Activated T-helper 17 cell treated with anti-CD3 and anti-CD28 coated beads, Interleukin-2, amount 50 U/mL, for 72 hours (primary cell): ENCODE results near the gene CROCC2. TPM values are rescaled to one million over a fixed set of nuclear protein-coding genes. Genes with fewer than 3 reads are reported as not detected.

ENCODE experiments used
- ATAC-seq: fragments of 150-1000 bp; cut with Tn5 transposase; replicated peaks from 2 replicates; pipeline ENCODE4 v1.10.0; 2021; ENCODE audit warnings: mild to moderate bottlenecking, moderate library complexity
- H3K27ac Mint-ChIP-seq: one replicate; pipeline ENCODE4 v1.8.0; 2022; ENCODE audit warnings: mixed read lengths
- H3K27me3 Mint-ChIP-seq: one replicate; pipeline ENCODE4 v1.8.0; 2022; ENCODE audit warnings: mixed read lengths
- H3K36me3 Mint-ChIP-seq: one replicate; pipeline ENCODE4 v1.8.0; 2022; ENCODE audit warnings: low read depth, mild to moderate bottlenecking, mixed read lengths
- H3K4me1 Mint-ChIP-seq: one replicate; pipeline ENCODE4 v1.8.0; 2022; ENCODE audit warnings: mixed read lengths
- H3K4me3 Mint-ChIP-seq: one replicate; pipeline ENCODE4 v1.8.0; 2022; ENCODE audit warnings: mild to moderate bottlenecking, mixed read lengths
- H3K9me3 Mint-ChIP-seq: one replicate; pipeline ENCODE4 v1.8.0; 2022; ENCODE audit warnings: mixed read lengths
- total RNA-seq, 2 donors: library from RNA; stranded (reverse); gene quantifications; one replicate each; pipeline ENCODE4 v1.2.3, GENCODE V29; 2022

Gene CROCC2
- total RNA-seq, 2 donors from 2014 or later = not detected

DNA sequence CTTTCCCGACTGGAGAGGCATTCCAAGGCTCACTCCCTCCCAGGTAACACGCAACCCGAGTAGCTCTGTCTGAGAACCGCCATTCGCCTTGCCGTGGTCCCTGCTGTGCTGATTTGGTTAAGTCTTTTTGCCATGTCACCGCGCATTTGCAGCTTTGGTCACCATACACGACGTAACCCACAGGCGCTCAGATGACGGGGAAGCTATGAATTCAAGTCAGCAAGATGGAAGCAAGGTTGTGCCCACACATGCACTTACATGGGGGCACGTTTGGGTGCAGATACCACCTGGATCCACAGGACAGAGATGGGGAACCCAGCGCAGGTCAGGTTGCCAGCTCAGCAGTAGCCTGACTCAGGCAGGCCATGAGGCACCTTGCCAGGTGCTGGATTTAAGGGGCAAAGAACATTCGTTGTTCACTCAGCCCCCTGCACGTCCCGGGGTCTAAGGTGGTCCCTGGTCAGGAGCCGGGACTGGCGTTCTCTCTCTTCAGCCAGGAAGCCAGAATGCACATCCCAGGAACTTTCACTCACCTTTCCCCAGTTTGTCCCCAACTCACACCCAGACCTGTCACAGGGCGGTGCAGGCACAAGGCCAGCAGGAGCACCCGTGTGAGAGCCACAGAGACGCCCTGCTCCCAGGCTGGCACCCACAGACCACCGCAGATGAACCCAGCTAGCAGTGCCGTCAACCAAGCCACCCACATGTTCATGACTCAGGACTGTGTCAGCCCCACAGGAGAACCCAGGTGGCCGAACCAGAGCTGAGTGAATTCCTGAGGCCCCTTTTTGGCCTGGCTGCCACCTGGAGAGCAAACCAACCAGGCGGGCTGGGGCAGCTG is 112.1 kb downstream of the CROCC2 start:
- Mint-ChIP-seq H3K9me3 (no peaks in the 10 kb centered on the region), H3K27ac (no peak overlapping the region), H3K36me3 (no peaks in the 10 kb centered on the region), H3K4me1 (no peaks in the 10 kb centered on the region), H3K4me3 (no peak overlapping the region), H3K27me3 (no peaks in the 10 kb centered on the region)
- no peak for ATAC-seq

DNA sequence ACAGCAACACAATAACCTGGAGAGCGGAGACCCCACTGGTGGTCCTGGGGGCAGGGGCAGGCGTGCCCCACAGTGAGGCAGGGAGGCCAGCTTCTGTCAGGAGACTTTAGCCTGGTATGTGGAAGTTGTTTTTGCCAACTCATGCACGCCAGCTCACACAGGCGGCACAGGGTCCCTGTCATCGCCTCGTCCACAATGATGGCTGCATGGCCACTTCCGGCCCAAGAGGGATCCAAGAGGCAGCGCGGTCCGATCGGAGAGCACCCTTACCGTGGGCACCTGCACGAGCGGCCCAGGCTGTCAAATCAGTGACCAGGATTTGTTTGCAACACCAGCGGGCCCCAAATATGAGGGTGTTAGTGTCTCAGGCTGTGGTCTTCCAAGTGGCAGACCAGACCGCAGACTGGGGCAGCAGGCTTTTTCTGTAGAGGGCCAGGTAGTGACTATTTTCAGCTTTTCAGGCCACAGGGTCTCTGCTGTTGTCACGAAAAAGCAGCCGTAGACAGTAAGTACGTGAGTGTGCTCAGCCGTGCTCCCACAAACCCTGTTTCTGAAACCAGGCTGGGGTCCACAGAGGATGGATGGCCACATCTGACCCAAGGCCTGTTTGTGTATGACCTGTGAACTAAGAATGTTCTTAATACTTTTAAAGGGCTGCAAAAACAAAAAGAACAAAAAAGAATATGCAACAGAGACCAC is 113.5 kb downstream of the CROCC2 start:
- H3K36me3 Mint-ChIP-seq = no peaks in the 10 kb centered on the region
- no peaks in the 10 kb centered on the region for H3K27me3 Mint-ChIP-seq
- H3K4me3 Mint-ChIP-seq = no peak overlapping the region
- H3K9me3 Mint-ChIP-seq = no peaks in the 10 kb centered on the region
- H3K27ac Mint-ChIP-seq = no peak overlapping the region
- no peaks in the 10 kb centered on the region for H3K4me1 Mint-ChIP-seq
- ATAC-seq = no peak

DNA sequence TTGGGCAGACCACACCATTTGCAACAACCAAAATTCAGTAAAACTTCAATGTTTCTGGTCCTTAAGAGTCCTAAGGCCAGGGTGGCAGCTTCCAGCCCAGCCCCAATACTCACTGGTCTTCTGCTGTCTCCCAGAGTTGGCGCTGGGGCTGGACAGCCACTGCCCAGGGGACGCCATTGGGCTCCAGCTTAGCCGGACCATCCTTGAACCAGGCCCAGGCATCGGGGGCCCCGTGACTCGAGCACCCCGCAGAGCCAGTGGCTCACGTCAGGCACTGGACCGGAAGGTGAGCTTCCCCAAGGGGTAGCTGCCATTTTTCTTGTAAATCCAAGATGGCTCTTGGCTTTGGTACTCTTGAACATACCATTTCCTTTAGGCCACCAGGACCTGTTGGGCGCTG is 114.1 kb downstream of the CROCC2 start:
- no peak for ATAC-seq
- no peak overlapping the region for H3K4me3 Mint-ChIP-seq
- H3K27me3 Mint-ChIP-seq = no peaks in the 10 kb centered on the region
- H3K36me3 Mint-ChIP-seq = no peaks in the 10 kb centered on the region
- peaks cover 2% of the 10 kb centered on the region for H3K9me3 Mint-ChIP-seq
- H3K27ac Mint-ChIP-seq = no peak overlapping the region
- no peaks in the 10 kb centered on the region for H3K4me1 Mint-ChIP-seq

DNA sequence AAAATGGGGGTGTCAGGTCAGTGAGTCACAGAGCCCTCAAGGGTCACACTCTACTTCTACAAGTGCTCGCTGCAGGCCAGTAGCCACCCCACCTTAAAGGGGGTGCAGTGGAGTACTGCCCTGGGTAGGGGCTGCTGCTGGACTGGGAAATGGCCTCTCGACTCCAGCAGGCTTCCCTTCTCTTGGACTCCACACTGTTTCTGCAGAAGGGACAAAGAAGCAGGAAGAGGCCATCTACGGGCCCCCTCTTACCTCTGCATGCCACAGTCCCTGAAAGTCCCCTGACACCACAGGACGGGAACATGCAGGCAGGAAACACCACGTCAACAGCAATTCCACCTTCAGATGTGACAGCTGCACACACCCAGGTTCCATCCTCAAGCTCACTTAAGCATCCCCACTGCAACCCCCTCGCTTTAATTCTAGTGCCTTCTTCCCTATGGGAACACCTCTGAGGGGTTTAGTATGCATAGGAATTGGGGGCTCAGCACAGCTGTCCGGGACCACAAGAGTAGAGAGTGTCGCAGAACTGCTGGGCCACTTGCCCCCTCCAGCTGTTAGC is 114.6 kb downstream of the CROCC2 start:
- no peak for ATAC-seq
- H3K27me3 Mint-ChIP-seq = no peaks in the 10 kb centered on the region
- peaks cover 7% of the 10 kb centered on the region for H3K9me3 Mint-ChIP-seq
- no peak overlapping the region for H3K4me3 Mint-ChIP-seq
- H3K36me3 Mint-ChIP-seq = no peaks in the 10 kb centered on the region
- H3K27ac Mint-ChIP-seq = no peak overlapping the region
- no peaks in the 10 kb centered on the region for H3K4me1 Mint-ChIP-seq

DNA sequence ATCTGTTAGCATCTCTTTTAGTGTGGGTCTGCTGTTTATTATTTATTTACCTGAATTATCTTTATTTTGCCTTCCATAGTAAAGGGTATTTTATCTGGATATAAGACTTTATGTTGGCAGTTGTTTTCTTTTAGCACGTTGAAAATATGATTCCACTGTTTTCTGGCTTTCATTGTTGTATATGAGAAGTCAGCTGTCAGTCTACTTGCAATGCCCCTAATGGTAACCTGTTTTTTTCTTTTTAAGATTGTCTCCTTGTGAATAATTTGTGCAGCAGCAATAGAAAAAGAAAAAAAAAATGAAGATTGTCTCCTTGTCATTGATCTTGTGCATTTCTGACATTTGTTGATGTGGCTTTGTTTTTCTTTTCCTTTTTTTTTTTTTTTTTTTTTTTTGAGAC is 119.5 kb downstream of the CROCC2 start:
- no peak for ATAC-seq
- H3K36me3 Mint-ChIP-seq = no peaks in the 10 kb centered on the region
- H3K4me1 Mint-ChIP-seq = no peaks in the 10 kb centered on the region
- no peak overlapping the region for H3K27ac Mint-ChIP-seq
- peaks cover 17% of the 10 kb centered on the region for H3K9me3 Mint-ChIP-seq
- H3K27me3 Mint-ChIP-seq = no peaks in the 10 kb centered on the region
- no peak overlapping the region for H3K4me3 Mint-ChIP-seq

DNA sequence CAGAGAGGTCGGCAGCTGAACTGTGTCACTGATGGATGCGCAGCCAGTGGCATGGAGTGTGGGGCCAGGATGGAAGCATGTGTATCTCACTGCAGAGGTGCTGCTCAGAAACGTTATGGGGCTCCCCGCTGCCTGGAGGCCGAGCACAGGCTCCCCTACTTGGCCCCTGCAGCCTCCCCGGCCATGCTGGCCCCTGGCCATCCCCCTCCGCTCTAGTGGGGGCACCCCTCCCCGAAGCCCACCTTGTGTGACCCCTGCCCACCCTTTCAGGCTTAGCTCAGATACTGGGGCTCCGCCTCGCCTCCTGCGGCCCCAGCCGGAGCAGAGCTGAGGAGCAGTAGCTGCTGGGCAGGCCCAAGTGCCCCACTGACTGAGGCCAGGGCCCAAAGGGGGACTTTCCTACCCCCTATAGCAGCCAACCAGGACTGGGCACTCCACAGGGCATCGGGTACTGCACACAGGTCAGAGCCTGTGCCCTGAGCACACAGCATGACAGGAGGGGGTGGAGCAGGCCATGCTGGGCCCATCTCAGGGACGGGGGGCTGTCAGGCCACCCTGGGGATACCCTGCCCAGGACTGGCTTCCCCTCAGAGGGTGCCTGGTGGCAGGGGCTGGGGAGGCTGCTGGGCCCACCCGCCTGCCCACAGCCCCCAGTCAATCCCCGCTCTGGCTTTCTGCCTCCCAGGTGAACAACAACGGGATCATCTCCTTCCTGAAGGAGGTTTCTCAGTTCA is 123.6 kb downstream of the CROCC2 start:
- Mint-ChIP-seq H3K36me3 (no peaks in the 10 kb centered on the region), H3K27me3 (no peaks in the 10 kb centered on the region), H3K9me3 (peaks cover 17% of the 10 kb centered on the region), H3K27ac (no peak overlapping the region), H3K4me1 (no peaks in the 10 kb centered on the region), H3K4me3 (no peak overlapping the region)
- ATAC-seq = no peak

DNA sequence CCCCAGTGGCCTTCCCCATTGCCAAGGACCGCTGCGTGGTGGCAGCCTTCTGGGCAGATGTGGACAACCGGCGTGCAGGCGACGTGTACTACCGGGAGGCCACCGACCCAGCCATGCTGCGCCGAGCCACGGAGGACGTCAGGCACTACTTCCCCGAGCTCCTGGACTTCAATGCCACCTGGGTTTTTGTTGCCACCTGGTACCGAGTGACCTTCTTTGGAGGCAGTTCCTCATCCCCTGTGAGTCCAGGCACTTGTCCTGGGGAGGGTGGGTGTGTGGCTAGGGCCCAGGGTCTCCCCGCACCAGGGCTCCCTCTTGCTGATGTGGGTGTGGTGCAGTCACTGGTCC is 124.2 kb downstream of the CROCC2 start:
- Mint-ChIP-seq H3K4me3 (no peak overlapping the region), H3K4me1 (no peaks in the 10 kb centered on the region), H3K27me3 (no peaks in the 10 kb centered on the region), H3K9me3 (peaks cover 14% of the 10 kb centered on the region), H3K36me3 (no peaks in the 10 kb centered on the region), H3K27ac (no peak overlapping the region)
- no peak for ATAC-seq

- Mint-ChIP-seq H3K27me3 (no peaks in the 10 kb centered on the region), H3K4me3 (no peak overlapping the region), H3K4me1 (no peaks in the 10 kb centered on the region), H3K9me3 (peaks cover 11% of the 10 kb centered on the region), H3K27ac (no peak overlapping the region), H3K36me3 (no peaks in the 10 kb centered on the region)
- no peak for ATAC-seq
Measured at GRCh38 chr2:241030883-241031282, 124.7 kb downstream of the CROCC2 start.

DNA sequence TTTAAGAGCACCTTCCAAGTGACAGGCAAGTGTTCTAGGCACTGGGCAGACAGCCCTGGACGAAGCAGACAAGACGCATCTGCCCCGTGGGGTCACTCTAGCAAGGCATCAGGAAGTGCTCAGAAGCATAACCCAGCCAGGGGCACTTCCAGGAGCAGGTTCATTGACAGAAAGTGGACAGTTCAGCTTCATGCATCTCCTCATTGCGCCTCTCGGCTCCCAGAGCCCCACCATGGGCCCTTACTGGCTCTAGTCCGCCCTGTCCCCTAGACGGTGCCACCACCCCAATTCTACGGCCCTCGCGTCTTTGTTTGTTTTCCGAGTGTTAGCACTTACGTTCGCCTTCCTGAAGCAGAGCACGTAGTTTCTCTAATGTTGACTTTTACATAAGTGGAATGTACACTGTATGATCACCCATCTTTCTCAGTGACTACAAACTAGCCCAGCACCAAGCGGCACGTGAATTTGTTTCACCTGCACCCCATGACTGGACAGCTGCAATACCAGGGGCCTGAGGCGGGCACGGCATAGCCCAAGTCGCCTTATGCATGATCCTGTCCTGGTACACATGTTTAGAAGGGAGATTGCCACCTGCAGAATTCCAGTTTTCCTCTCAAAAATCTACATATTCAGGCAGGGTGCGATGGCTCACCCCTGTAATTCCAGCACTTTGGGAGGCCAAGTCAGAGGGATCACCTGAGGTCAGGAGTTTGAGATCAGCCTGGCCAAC is 125.5 kb downstream of the CROCC2 start:
- H3K27me3 Mint-ChIP-seq = no peaks in the 10 kb centered on the region
- no peaks in the 10 kb centered on the region for H3K36me3 Mint-ChIP-seq
- H3K9me3 Mint-ChIP-seq = peaks cover 6% of the 10 kb centered on the region
- ATAC-seq = no peak
- no peaks in the 10 kb centered on the region for H3K4me1 Mint-ChIP-seq
- H3K27ac Mint-ChIP-seq = no peak overlapping the region
- no peak overlapping the region for H3K4me3 Mint-ChIP-seq

DNA sequence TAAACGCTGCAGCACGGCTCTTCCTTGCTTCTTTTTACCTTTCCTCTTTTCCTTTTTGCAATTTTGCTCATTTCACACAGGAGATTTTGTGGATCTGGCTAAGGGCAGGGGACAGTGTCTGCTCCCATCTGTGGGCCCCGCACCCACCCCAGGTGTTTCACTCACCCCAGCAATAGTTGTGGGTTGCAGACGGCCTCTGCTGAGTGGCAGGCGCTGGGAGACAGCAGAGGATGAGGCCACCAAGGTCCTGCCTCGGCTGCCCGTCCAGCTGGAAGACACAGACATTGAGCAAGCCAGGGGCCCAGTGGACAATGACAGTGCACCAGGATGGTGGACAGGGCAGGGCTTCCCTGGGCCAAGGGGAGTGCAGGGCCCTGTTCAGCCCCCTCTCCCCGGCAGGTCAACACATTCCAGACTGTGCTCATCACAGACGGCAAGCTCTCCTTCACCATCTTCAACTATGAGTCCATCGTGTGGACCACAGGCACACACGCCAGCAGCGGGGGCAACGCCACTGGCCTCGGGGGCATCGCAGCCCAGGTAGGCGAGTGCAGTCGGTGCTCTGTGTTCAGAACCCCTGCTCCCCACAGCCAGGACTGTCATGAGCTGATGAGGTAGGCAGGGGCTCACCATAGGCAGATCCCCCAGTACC is 127.3 kb downstream of the CROCC2 start:
- H3K4me3 Mint-ChIP-seq = no peak overlapping the region
- H3K4me1 Mint-ChIP-seq = peaks cover 5% of the 10 kb centered on the region
- ATAC-seq = no peak
- no peaks in the 10 kb centered on the region for H3K27me3 Mint-ChIP-seq
- no peaks in the 10 kb centered on the region for H3K36me3 Mint-ChIP-seq
- no peaks in the 10 kb centered on the region for H3K9me3 Mint-ChIP-seq
- H3K27ac Mint-ChIP-seq = no peak overlapping the region

GRCh38 chr2:241033994-241034393 is 127.9 kb downstream of the CROCC2 start:
- H3K4me3 Mint-ChIP-seq = no peak overlapping the region
- no peaks in the 10 kb centered on the region for H3K27me3 Mint-ChIP-seq
- ATAC-seq = no peak
- peaks cover 5% of the 10 kb centered on the region for H3K4me1 Mint-ChIP-seq
- H3K27ac Mint-ChIP-seq = no peak overlapping the region
- H3K9me3 Mint-ChIP-seq = no peaks in the 10 kb centered on the region
- no peaks in the 10 kb centered on the region for H3K36me3 Mint-ChIP-seq

DNA sequence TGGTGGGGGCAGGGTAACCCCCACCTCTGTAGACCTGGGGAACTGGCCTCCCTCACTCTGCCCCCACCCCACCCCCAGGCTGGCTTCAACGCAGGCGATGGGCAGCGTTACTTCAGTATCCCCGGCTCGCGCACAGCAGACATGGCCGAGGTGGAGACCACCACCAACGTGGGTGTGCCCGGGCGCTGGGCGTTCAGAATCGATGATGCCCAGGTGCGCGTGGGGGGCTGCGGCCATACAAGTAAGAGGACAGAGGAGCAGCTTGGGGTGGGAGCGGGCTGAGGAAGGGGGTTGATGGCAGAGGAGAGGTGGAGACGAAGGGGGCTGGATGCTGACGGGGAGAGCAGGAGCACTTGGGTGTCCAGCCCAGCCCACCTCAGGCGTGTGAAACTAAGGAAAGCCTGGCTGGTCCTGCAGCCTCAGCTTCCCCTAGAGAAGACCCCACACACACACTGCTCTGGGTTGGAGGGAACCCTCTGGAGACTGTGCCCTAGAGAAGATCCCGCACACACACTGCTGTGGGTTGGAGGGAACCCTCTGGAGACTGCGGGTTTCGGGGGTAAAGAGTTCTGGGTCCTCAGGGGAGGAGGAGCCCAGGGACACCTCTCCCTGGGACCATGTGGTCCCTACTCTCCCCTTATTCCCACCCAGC is 128.5 kb downstream of the CROCC2 start:
- H3K4me1 Mint-ChIP-seq = peaks cover 5% of the 10 kb centered on the region
- no peaks in the 10 kb centered on the region for H3K36me3 Mint-ChIP-seq
- H3K27me3 Mint-ChIP-seq = no peaks in the 10 kb centered on the region
- H3K27ac Mint-ChIP-seq = no peak overlapping the region
- no peaks in the 10 kb centered on the region for H3K9me3 Mint-ChIP-seq
- ATAC-seq = no peak
- H3K4me3 Mint-ChIP-seq = no peak overlapping the region

GRCh38 chr2:241035142-241035817 is 129.1 kb downstream of the CROCC2 start:
- Mint-ChIP-seq H3K4me3 (no peak overlapping the region), H3K27ac (no peak overlapping the region), H3K4me1 (peaks cover 5% of the 10 kb centered on the region), H3K9me3 (no peaks in the 10 kb centered on the region), H3K27me3 (no peaks in the 10 kb centered on the region), H3K36me3 (no peaks in the 10 kb centered on the region)
- no peak for ATAC-seq
